Transverse colon (tissue), 3 donors: ENCODE data around the gene SLC1A3.

Source experiments
- POLR2A ChIP-seq: fragments of 450-650 bp; IDR thresholded peaks from one replicate; pipeline ENCODE4 v1.6.1; 2016; ENCODE audit warnings: antibody characterized with exemption, mild to moderate bottlenecking, moderate library complexity
- TF ChIP-seq, protein P1 (sequence below), 5 experiments: fragments of 200-600 bp in 3 of 5; fragments of 450-650 bp in 2 of 5; sonication (generic) in 3 of 5; IDR thresholded peaks; 1 replicate in 2 of 5; 2 replicates in 3 of 5; pipeline ENCODE4 v1.5.1; 2016 to 2017; ENCODE audit warnings: antibody characterized with exemption in 5 of 5, inconsistent platforms in 3 of 5, mild to moderate bottlenecking in 2 of 5, moderate library complexity in 1 of 5

GRCh38 chr5:36630201-36631145 is 24.1 kb downstream of the SLC1A3 start:
- TF ChIP-seq, protein P1, sequence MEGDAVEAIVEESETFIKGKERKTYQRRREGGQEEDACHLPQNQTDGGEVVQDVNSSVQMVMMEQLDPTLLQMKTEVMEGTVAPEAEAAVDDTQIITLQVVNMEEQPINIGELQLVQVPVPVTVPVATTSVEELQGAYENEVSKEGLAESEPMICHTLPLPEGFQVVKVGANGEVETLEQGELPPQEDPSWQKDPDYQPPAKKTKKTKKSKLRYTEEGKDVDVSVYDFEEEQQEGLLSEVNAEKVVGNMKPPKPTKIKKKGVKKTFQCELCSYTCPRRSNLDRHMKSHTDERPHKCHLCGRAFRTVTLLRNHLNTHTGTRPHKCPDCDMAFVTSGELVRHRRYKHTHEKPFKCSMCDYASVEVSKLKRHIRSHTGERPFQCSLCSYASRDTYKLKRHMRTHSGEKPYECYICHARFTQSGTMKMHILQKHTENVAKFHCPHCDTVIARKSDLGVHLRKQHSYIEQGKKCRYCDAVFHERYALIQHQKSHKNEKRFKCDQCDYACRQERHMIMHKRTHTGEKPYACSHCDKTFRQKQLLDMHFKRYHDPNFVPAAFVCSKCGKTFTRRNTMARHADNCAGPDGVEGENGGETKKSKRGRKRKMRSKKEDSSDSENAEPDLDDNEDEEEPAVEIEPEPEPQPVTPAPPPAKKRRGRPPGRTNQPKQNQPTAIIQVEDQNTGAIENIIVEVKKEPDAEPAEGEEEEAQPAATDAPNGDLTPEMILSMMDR (IDR thresholded peaks at IDR 0.05), result no peak
- TF ChIP-seq POLR2A, result no peak
